Esophagus (tissue), 2 donors: ENCODE measurements around the gene SRSF9. TPM values are rescaled to one million over a fixed set of nuclear protein-coding genes. Genes with fewer than 3 reads are reported as not detected.

Experiments
- H3K27ac ChIP-seq, 2 donors: one replicate each; pipeline ENCODE4 v1.5.1; 2013; ENCODE audit warnings: low read depth in 2 of 2, mild to moderate bottlenecking in 2 of 2, inconsistent platforms in 1 of 2, low read length in 1 of 2, moderate library complexity in 1 of 2
- H3K27me3 ChIP-seq, 2 donors: one replicate each; pipeline ENCODE4 v1.6.1; 2013; ENCODE audit warnings: low read length in 2 of 2, control low read depth in 1 of 2, mild to moderate bottlenecking in 1 of 2; ENCODE audit not compliant: insufficient read depth in 2 of 2, control insufficient read depth in 1 of 2
- H3K36me3 ChIP-seq, 2 donors: one replicate each; pipeline ENCODE4 v1.6.1; 2013; ENCODE audit warnings: low read length in 1 of 2; ENCODE audit not compliant: control insufficient read depth in 2 of 2, insufficient read depth in 2 of 2
- H3K4me1 ChIP-seq, 2 donors: one replicate each; pipeline ENCODE4 v1.6.1; 2013; ENCODE audit warnings: low read length in 1 of 2; ENCODE audit not compliant: control insufficient read depth in 2 of 2, insufficient read depth in 2 of 2
- H3K4me3 ChIP-seq, 2 donors: one replicate each; pipeline ENCODE4 v1.5.1; 2013; ENCODE audit warnings: low read length in 2 of 2, mild to moderate bottlenecking in 2 of 2, low read depth in 1 of 2, moderate library complexity in 1 of 2
- H3K9me3 ChIP-seq, 2 donors: one replicate each; pipeline ENCODE4 v1.6.1; 2013; ENCODE audit warnings: mild to moderate bottlenecking in 2 of 2, low read depth in 1 of 2, low read length in 1 of 2, moderate library complexity in 1 of 2; ENCODE audit not compliant: control insufficient read depth in 2 of 2, insufficient read depth in 1 of 2
- WGBS, 2 donors: extraction: QIAGEN DNeasy Blood & Tissue Kit; methylation state at CpG; one replicate each; pipeline ENCODE4 v1.1.7; 2013; 5-methylcytosine and 5-hydroxymethylcytosine counted together
- polyA plus RNA-seq, 2 donors: library from polyadenylated mRNA; stranded (reverse); fragments of 200-250 nt; gene quantifications; one replicate each; pipeline ENCODE4 v1.2.3, GENCODE V29; 2013
- donor health status: healthy with polysubstance abuse.
- donor health status: Bipolar disorder and iron deficiency.

SRSF9 gene
- polyA plus RNA-seq, 2 donors = 119 to 133 TPM

GRCh38 chr12:120485961-120486881, 16.7 kb upstream of the SRSF9 start:
- Histone ChIP-seq H3K4me1 (peaks cover 0 to 2% of the 10 kb centered on the region in 2 donors), H3K27ac (no peak overlapping the region), H3K9me3 (no peaks in the 10 kb centered on the region), H3K36me3 (peaks cover under 1 to 3% of the 10 kb centered on the region in 2 donors), H3K27me3 (no peaks in the 10 kb centered on the region), H3K4me3 (no peak overlapping the region)
- 91 to 93% methylated on average over 7 of the region's 7 CpGs for WGBS, 2 donors

DNA sequence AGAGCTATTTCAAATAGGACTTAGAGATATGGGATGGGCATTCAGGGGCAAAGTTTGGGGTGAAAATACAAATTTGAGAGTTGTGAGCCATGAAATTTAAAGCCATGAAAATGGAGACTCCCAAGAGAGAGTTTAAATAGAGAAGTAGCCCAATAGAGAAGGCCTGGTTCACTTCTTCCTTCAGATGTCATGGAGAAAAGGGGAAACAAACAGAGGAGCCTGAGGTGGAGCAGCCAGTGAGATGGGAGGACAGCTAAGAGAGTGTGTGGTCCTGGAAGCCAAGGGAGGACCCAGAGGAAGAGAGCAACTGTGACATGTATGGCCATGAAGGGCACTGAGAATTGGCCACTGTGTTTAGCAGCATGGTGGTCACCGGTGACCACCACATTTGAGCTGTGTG, 14.1 kb upstream of the SRSF9 start:
- WGBS, 2 donors = 85 to 100% methylated on average over 1 of the region's 1 CpG
- Histone ChIP-seq H3K27ac (no peak overlapping the region), H3K4me1 (no peaks in the 10 kb centered on the region), H3K36me3 (no peaks in the 10 kb centered on the region), H3K4me3 (no peak overlapping the region), H3K9me3 (no peaks in the 10 kb centered on the region), H3K27me3 (no peaks in the 10 kb centered on the region)

DNA sequence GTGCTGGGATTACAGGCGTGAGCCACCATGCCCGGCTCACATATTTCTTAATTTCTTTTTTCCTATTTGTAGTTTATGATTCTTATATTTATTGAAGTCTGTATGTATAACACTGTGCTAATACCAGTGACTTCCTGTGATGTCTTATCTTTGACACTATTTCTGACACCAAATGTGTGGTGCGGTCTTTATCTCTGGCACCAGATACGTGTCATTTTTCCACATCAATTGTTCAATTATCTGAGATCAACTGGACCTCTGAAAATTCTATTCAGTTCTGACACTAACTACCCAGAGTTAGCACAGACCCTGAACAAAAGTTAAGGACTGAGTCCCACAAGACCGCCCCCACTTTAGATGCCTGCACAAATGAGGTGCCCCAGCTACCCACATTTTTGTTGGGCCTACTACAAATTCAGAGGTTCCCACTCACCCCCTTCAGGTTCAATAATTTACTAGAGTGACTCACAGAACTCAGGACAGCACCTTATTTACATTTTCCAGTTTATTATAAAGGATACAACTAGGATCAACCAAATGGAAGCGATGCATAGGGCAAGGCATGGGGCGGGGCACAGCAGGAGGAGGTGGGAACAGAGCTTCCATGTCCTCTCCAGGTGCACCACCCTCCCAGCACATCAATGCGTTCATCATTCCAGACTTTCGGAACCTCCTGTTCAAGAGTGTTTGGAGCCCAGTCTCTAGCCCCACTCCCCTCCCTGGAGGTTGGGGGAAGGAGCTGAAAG, 11.6 kb upstream of the SRSF9 start:
- H3K4me3 ChIP-seq = no peak overlapping the region
- H3K27ac ChIP-seq = no peak overlapping the region
- H3K4me1 ChIP-seq = no peaks in the 10 kb centered on the region
- H3K27me3 ChIP-seq = no peaks in the 10 kb centered on the region
- no peaks in the 10 kb centered on the region for H3K36me3 ChIP-seq
- 92 to 95% methylated on average over 9 of the region's 9 CpGs for WGBS, 2 donors
- H3K9me3 ChIP-seq = no peaks in the 10 kb centered on the region

- 69 to 81% methylated on average over 1 of the region's 1 CpG for WGBS, 2 donors
- H3K27ac ChIP-seq = peak overlapping the region in 1 of 2 donors; percentile 68
- H3K4me3 ChIP-seq = no peak overlapping the region
- no peaks in the 10 kb centered on the region for H3K36me3 ChIP-seq
- no peaks in the 10 kb centered on the region for H3K4me1 ChIP-seq
- no peaks in the 10 kb centered on the region for H3K9me3 ChIP-seq
- H3K27me3 ChIP-seq = no peaks in the 10 kb centered on the region
Observed at GRCh38 chr12:120480211-120480610, 10.7 kb upstream of the SRSF9 start.

DNA sequence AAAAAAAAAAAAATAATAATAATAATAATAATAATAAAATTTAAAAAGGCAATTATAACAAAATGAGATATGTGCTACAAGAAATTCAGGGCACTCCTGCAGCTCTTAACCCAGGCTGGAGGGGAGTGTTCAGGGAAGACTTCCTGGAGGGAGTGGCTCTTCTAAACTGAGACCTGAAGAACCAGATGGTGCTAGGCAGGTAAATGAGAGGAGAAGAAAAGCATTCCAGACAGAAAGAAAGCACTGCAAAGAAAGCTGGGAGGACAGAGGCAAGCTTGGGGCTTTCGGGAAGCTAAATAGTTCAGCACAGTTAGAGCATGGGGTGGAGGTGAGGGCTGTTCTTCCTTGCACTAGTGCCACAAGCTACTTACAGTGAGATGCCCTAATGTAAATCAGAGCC, 9.9 kb upstream of the SRSF9 start:
- Histone ChIP-seq H3K36me3 (no peaks in the 10 kb centered on the region), H3K4me3 (no peak overlapping the region), H3K27me3 (no peaks in the 10 kb centered on the region), H3K4me1 (no peaks in the 10 kb centered on the region), H3K27ac (peak overlapping the region; percentile 47 to 68), H3K9me3 (no peaks in the 10 kb centered on the region)
- WGBS, 2 donors = 83 to 94% methylated on average over 1 of the region's 1 CpG

- Histone ChIP-seq H3K27ac (no peak overlapping the region), H3K4me3 (no peak overlapping the region), H3K9me3 (no peaks in the 10 kb centered on the region), H3K27me3 (no peaks in the 10 kb centered on the region), H3K36me3 (no peaks in the 10 kb centered on the region), H3K4me1 (no peaks in the 10 kb centered on the region)
- WGBS, 2 donors = 97 to 98% methylated on average over 1 of the region's 1 CpG
Observed at GRCh38 chr12:120475643-120476042, 6.1 kb upstream of the SRSF9 start.

- 11 to 13% methylated on average over 2 of the region's 2 CpGs for WGBS, 2 donors
- no peaks in the 10 kb centered on the region for H3K36me3 ChIP-seq
- H3K4me3 ChIP-seq = no peak overlapping the region
- H3K9me3 ChIP-seq = no peaks in the 10 kb centered on the region
- peaks cover 0 to 5% of the 10 kb centered on the region in 2 donors for H3K4me1 ChIP-seq
- H3K27me3 ChIP-seq = no peaks in the 10 kb centered on the region
- peak overlapping the region; percentile 60 to 88 for H3K27ac ChIP-seq
Observed at GRCh38 chr12:120474616-120474960, 5.0 kb upstream of the SRSF9 start.

GRCh38 chr12:120473807-120474615, 4.5 kb upstream of the SRSF9 start:
- Histone ChIP-seq H3K9me3 (no peaks in the 10 kb centered on the region), H3K27me3 (no peaks in the 10 kb centered on the region), H3K4me3 (no peak overlapping the region), H3K4me1 (peaks cover 0 to 5% of the 10 kb centered on the region in 2 donors), H3K36me3 (no peaks in the 10 kb centered on the region), H3K27ac (peak overlapping the region; percentile 88)
- WGBS, 2 donors = 52 to 60% methylated on average over 6 of the region's 6 CpGs

DNA sequence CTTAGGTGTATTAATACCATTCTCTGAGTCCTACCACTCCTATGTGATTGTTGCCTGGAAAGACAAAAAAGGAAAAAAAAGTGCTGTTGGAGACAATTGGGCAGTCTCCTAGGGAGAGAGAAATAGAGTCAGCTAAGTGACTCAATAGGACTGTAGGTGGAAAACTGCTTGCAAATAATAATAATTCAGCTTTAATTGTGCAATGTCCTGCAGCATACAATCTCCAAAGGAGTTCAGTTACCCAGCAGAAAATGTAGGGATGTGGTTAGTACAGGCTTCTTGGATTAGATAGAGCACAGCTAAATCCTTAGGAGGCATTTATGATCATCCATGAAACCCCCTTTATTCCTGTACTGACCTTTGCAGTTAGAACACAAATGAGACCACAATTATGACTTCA, 3.0 kb upstream of the SRSF9 start:
- Histone ChIP-seq H3K36me3 (no peaks in the 10 kb centered on the region), H3K27me3 (no peaks in the 10 kb centered on the region), H3K27ac (no peak overlapping the region), H3K4me1 (peaks cover 0 to 7% of the 10 kb centered on the region in 2 donors), H3K4me3 (no peak overlapping the region), H3K9me3 (no peaks in the 10 kb centered on the region)
